H4 (cell line): Measurements from ENCODE around the gene FOSL2. TPM values are rescaled to one million over a fixed set of nuclear protein-coding genes. Genes with fewer than 3 reads are reported as not detected.
A peak's percentile ranks its signal among the peaks of the same experiment; 100 is the strongest.

Experiments used
- DNase-seq: peaks from one replicate; pipeline ENCODE4 v3.0.0-alpha.2; 2015; ENCODE audit warnings: low spot score
- total RNA-seq: library from RNA; depleted of rRNA; stranded (reverse); fragments of >200 nt; shearing (Covaris generic); gene quantifications from 2 replicates; pipeline ENCODE4 v1.2.3, GENCODE V29; 2014

Gene FOSL2
- total RNA-seq, 1 experiment from 2014 or later, result 13.2 TPM

GRCh38 chr2:28394997-28395333 is 2.3 kb downstream of the FOSL2 start:
- DNase-seq, result no peak

GRCh38 chr2:28395334-28396061 is 2.8 kb downstream of the FOSL2 start:
- peak; percentile 25 for DNase-seq

- DNase-seq, result no peak
These were observed 4.4 kb downstream of the FOSL2 start for GRCh38 chr2:28397043-28397381.

- no peak for DNase-seq
These were observed 5.6 kb downstream of the FOSL2 start for GRCh38 chr2:28398101-28398834.

- no peak for DNase-seq
These were observed 6.6 kb downstream of the FOSL2 start for GRCh38 chr2:28399289-28399688.

GRCh38 chr2:28399956-28400355 is 7.3 kb downstream of the FOSL2 start:
- no peak for DNase-seq

GRCh38 chr2:28400419-28400818 is 7.8 kb downstream of the FOSL2 start:
- DNase-seq, result no peak

- no peak for DNase-seq
These were observed 8.3 kb downstream of the FOSL2 start for GRCh38 chr2:28400921-28401320.

GRCh38 chr2:28401411-28401810 is 8.8 kb downstream of the FOSL2 start:
- DNase-seq, result no peak

GRCh38 chr2:28401948-28402550 is 9.4 kb downstream of the FOSL2 start:
- DNase-seq, result no peak

GRCh38 chr2:28403370-28403956 is 10.8 kb downstream of the FOSL2 start:
- no peak for DNase-seq

- DNase-seq, result no peak
These were observed 11.4 kb downstream of the FOSL2 start for GRCh38 chr2:28404086-28404485.

- no peak for DNase-seq
These were observed 12.9 kb downstream of the FOSL2 start for GRCh38 chr2:28405537-28405936.

GRCh38 chr2:28406276-28407096 is 13.8 kb downstream of the FOSL2 start:
- peak; percentile 77 for DNase-seq

GRCh38 chr2:28407131-28407975 is 14.7 kb downstream of the FOSL2 start:
- no peak for DNase-seq

GRCh38 chr2:28407976-28408690 is 15.5 kb downstream of the FOSL2 start:
- DNase-seq, result no peak

- DNase-seq, result peak; percentile 88
These were observed 16.3 kb downstream of the FOSL2 start for GRCh38 chr2:28408764-28409599.

- DNase-seq, result no peak
These were observed 18.6 kb downstream of the FOSL2 start for GRCh38 chr2:28411166-28411755.
